ENCODE results near the gene TPCN1.

DNA sequence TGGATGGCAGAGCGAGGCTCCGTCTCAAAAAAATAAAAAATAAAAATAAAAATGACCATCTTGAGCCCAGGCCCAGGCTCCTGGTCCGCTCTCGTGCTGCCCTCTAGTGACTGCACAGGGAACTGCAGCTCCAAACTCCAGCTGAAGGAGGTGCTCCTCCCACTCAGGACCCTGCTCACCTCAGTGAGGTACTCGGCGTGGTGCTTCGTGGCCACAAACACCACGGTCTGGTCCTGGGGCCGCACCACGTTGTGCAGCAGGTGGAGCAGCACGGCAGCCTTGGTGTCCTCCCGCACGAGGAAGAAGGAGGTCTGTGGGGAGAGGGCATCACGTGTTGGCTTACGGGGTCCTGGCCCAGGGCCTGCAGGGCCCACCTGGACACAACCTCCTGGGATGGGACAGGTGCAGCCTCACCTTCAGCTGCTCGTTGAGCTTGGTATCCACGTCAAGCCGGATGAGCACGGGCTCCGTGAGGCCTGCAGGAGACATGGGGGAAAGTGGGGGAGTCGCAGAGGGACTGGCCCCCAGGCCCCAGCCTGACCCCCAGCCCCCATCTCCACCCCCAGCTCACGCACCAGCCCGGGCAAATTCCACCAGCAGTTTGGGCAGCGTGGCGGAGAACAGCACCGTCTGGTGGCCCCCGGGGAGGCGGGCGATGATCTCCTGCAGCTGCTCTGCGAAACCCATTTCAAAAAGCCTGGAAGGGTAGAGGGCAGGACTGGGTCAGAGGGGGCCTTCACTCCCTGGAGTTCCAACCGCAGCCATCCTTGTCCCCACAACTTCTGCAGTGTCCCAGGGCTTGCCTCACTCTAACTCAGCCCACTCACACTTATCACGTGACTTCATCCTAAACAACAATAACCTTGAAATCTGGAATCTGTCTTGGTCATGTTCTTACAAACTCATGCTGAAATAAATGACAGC lies 46.5 kb upstream of the TPCN1 start:
- TF ChIP-seq, protein P1, sequence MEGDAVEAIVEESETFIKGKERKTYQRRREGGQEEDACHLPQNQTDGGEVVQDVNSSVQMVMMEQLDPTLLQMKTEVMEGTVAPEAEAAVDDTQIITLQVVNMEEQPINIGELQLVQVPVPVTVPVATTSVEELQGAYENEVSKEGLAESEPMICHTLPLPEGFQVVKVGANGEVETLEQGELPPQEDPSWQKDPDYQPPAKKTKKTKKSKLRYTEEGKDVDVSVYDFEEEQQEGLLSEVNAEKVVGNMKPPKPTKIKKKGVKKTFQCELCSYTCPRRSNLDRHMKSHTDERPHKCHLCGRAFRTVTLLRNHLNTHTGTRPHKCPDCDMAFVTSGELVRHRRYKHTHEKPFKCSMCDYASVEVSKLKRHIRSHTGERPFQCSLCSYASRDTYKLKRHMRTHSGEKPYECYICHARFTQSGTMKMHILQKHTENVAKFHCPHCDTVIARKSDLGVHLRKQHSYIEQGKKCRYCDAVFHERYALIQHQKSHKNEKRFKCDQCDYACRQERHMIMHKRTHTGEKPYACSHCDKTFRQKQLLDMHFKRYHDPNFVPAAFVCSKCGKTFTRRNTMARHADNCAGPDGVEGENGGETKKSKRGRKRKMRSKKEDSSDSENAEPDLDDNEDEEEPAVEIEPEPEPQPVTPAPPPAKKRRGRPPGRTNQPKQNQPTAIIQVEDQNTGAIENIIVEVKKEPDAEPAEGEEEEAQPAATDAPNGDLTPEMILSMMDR (IDR thresholded peaks at IDR 0.05) = peak; percentile 70 to 82 (median 75)
- TF ChIP-seq POLR2A (IDR thresholded peaks at IDR 0.05) (no peak), EP300 (IDR thresholded peaks at IDR 0.05) (no peak)

Measured in ovary (tissue), 3 donors.